ENCODE results near the gene PCNT.

DNA sequence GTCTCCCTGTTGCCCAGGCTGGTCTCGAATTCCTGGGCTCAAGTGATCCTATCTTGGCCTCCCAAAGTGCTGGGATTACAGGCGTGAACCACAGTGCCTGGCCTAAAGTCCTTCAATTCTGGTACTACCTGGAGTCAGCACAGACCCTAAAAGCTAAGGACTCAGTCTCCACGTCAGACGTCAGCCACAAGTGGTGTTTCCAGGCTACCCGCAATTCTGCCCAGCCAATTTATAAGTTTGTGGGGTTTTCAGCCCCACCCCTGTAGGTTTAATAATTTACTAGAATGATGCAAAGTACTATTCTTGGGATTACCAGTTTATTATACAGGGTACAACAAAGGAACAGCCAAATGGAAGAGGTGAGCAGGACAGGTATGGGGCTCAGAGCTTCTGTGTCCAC lies 124.2 kb downstream of the PCNT start:
- TF ChIP-seq CTCF (IDR thresholded peaks at IDR 0.05) (no peak), ZFX (IDR thresholded peaks at IDR 0.05; ENCODE audit: borderline replicate concordance) (no peak)

Measured in 22Rv1 (cell line).